Measurements from ENCODE around the gene CLDND1.

The CLDND1 gene

GRCh38 chr3:98556164-98557130, 33.7 kb upstream of the CLDND1 start:
- Histone ChIP-seq H3K4me1 (ENCODE audit: insufficient read depth, low read length) (no peaks in the 10 kb centered on the region), H3K9ac (ENCODE audit: low read depth, low read length) (no peak overlapping the region), H3K9me3 (ENCODE audit: control insufficient read depth, insufficient read depth, low read length) (no peaks in the 10 kb centered on the region), H3K36me3 (ENCODE audit: insufficient read depth, low read length) (no peaks in the 10 kb centered on the region)

GRCh38 chr3:98555025-98555379, 32.3 kb upstream of the CLDND1 start:
- Histone ChIP-seq H3K9ac (ENCODE audit: low read depth, low read length) (no peak overlapping the region), H3K36me3 (ENCODE audit: insufficient read depth, low read length) (no peaks in the 10 kb centered on the region), H3K9me3 (ENCODE audit: control insufficient read depth, insufficient read depth, low read length) (no peaks in the 10 kb centered on the region), H3K4me1 (ENCODE audit: insufficient read depth, low read length) (no peaks in the 10 kb centered on the region)

- H3K9ac ChIP-seq (ENCODE audit: low read depth, low read length), result no peak overlapping the region
- no peaks in the 10 kb centered on the region for H3K4me1 ChIP-seq (ENCODE audit: insufficient read depth, low read length)
- H3K9me3 ChIP-seq (ENCODE audit: control insufficient read depth, insufficient read depth, low read length), result no peaks in the 10 kb centered on the region
These were observed 31.9 kb upstream of the CLDND1 start for GRCh38 chr3:98554580-98554979.

GRCh38 chr3:98553753-98554152, 31.1 kb upstream of the CLDND1 start:
- no peaks in the 10 kb centered on the region for H3K36me3 ChIP-seq (ENCODE audit: insufficient read depth, low read length)
- H3K9ac ChIP-seq (ENCODE audit: low read depth, low read length), result no peak overlapping the region
- no peaks in the 10 kb centered on the region for H3K4me1 ChIP-seq (ENCODE audit: insufficient read depth, low read length)
- no peaks in the 10 kb centered on the region for H3K9me3 ChIP-seq (ENCODE audit: control insufficient read depth, insufficient read depth, low read length)

More at GRCh38 chr3:98554580-98554979, 31.9 kb upstream of the CLDND1 start:
- H3K36me3 ChIP-seq (ENCODE audit: insufficient read depth, low read length), result no peaks in the 10 kb centered on the region

- Histone ChIP-seq H3K9me3 (ENCODE audit: control insufficient read depth, insufficient read depth, low read length) (no peaks in the 10 kb centered on the region), H3K4me1 (ENCODE audit: insufficient read depth, low read length) (no peaks in the 10 kb centered on the region), H3K9ac (ENCODE audit: low read depth, low read length) (no peak overlapping the region), H3K36me3 (ENCODE audit: insufficient read depth, low read length) (no peaks in the 10 kb centered on the region)
These were observed 30.4 kb upstream of the CLDND1 start for GRCh38 chr3:98553021-98553563.

- H3K36me3 ChIP-seq (ENCODE audit: insufficient read depth, low read length), result no peaks in the 10 kb centered on the region
- no peaks in the 10 kb centered on the region for H3K9me3 ChIP-seq (ENCODE audit: control insufficient read depth, insufficient read depth, low read length)
- no peaks in the 10 kb centered on the region for H3K4me1 ChIP-seq (ENCODE audit: insufficient read depth, low read length)
- H3K9ac ChIP-seq (ENCODE audit: low read depth, low read length), result no peak overlapping the region
These were observed 29.7 kb upstream of the CLDND1 start for GRCh38 chr3:98552232-98553020.

- H3K36me3 ChIP-seq (ENCODE audit: insufficient read depth, low read length), result no peaks in the 10 kb centered on the region
- no peak overlapping the region for H3K9ac ChIP-seq (ENCODE audit: low read depth, low read length)
- no peaks in the 10 kb centered on the region for H3K9me3 ChIP-seq (ENCODE audit: control insufficient read depth, insufficient read depth, low read length)
- H3K4me1 ChIP-seq (ENCODE audit: insufficient read depth, low read length), result no peaks in the 10 kb centered on the region
These were observed 29.1 kb upstream of the CLDND1 start for GRCh38 chr3:98551754-98552153.

- Histone ChIP-seq H3K9me3 (ENCODE audit: control insufficient read depth, insufficient read depth, low read length) (no peaks in the 10 kb centered on the region), H3K4me1 (ENCODE audit: insufficient read depth, low read length) (no peaks in the 10 kb centered on the region), H3K9ac (ENCODE audit: low read depth, low read length) (no peak overlapping the region), H3K36me3 (ENCODE audit: insufficient read depth, low read length) (no peaks in the 10 kb centered on the region)
These were observed 28.5 kb upstream of the CLDND1 start for GRCh38 chr3:98551236-98551635.

GRCh38 chr3:98550833-98551232, 28.1 kb upstream of the CLDND1 start:
- H3K4me1 ChIP-seq (ENCODE audit: insufficient read depth, low read length), result no peaks in the 10 kb centered on the region
- no peaks in the 10 kb centered on the region for H3K9me3 ChIP-seq (ENCODE audit: control insufficient read depth, insufficient read depth, low read length)
- no peaks in the 10 kb centered on the region for H3K36me3 ChIP-seq (ENCODE audit: insufficient read depth, low read length)
- H3K9ac ChIP-seq (ENCODE audit: low read depth, low read length), result no peak overlapping the region

GRCh38 chr3:98548544-98548943, 25.8 kb upstream of the CLDND1 start:
- Histone ChIP-seq H3K9ac (ENCODE audit: low read depth, low read length) (no peak overlapping the region), H3K4me1 (ENCODE audit: insufficient read depth, low read length) (no peaks in the 10 kb centered on the region), H3K9me3 (ENCODE audit: control insufficient read depth, insufficient read depth, low read length) (no peaks in the 10 kb centered on the region), H3K36me3 (ENCODE audit: insufficient read depth, low read length) (no peaks in the 10 kb centered on the region)

- Histone ChIP-seq H3K9ac (ENCODE audit: low read depth, low read length) (no peak overlapping the region), H3K36me3 (ENCODE audit: insufficient read depth, low read length) (no peaks in the 10 kb centered on the region), H3K9me3 (ENCODE audit: control insufficient read depth, insufficient read depth, low read length) (no peaks in the 10 kb centered on the region), H3K4me1 (ENCODE audit: insufficient read depth, low read length) (no peaks in the 10 kb centered on the region)
These were observed 23.2 kb upstream of the CLDND1 start for GRCh38 chr3:98545940-98546339.

- Histone ChIP-seq H3K4me1 (ENCODE audit: insufficient read depth, low read length) (no peaks in the 10 kb centered on the region), H3K36me3 (ENCODE audit: insufficient read depth, low read length) (no peaks in the 10 kb centered on the region), H3K9ac (ENCODE audit: low read depth, low read length) (no peak overlapping the region), H3K9me3 (ENCODE audit: control insufficient read depth, insufficient read depth, low read length) (no peaks in the 10 kb centered on the region; the same call in 1 of the 2 replicates)
These were observed 19.9 kb upstream of the CLDND1 start for GRCh38 chr3:98542623-98543022.

GRCh38 chr3:98541695-98542094, 19.0 kb upstream of the CLDND1 start:
- H3K36me3 ChIP-seq (ENCODE audit: insufficient read depth, low read length), result no peaks in the 10 kb centered on the region
- H3K9ac ChIP-seq (ENCODE audit: low read depth, low read length), result no peak overlapping the region
- no peaks in the 10 kb centered on the region for H3K4me1 ChIP-seq (ENCODE audit: insufficient read depth, low read length)
- H3K9me3 ChIP-seq (ENCODE audit: control insufficient read depth, insufficient read depth, low read length), result no peaks in the 10 kb centered on the region; the same call in 1 of the 2 replicates

- no peak overlapping the region for H3K9ac ChIP-seq (ENCODE audit: low read depth, low read length)
- no peaks in the 10 kb centered on the region for H3K4me1 ChIP-seq (ENCODE audit: insufficient read depth, low read length)
- H3K36me3 ChIP-seq (ENCODE audit: insufficient read depth, low read length), result no peaks in the 10 kb centered on the region
- no peaks in the 10 kb centered on the region; the same call in 1 of the 2 replicates for H3K9me3 ChIP-seq (ENCODE audit: control insufficient read depth, insufficient read depth, low read length)
These were observed 17.6 kb upstream of the CLDND1 start for GRCh38 chr3:98540346-98540745.
